SK-N-MC (cell line): ENCODE data around the gene AKT1.

ENCODE experiments used
- EZH2 ChIP-seq: fragments of 200-600 bp; sonication (generic); IDR thresholded peaks from one replicate; pipeline ENCODE4 v1.6.1; 2017; ENCODE audit warnings: antibody characterized with exemption
- FOXP2 ChIP-seq: optimal IDR thresholded peaks from 2 replicates; pipeline ENCODE3; 2011; ENCODE audit warnings: mild to moderate bottlenecking, moderate library complexity; ENCODE audit not compliant: insufficient read depth; ENCODE audit errors: extremely low read length, control extremely low read depth

DNA sequence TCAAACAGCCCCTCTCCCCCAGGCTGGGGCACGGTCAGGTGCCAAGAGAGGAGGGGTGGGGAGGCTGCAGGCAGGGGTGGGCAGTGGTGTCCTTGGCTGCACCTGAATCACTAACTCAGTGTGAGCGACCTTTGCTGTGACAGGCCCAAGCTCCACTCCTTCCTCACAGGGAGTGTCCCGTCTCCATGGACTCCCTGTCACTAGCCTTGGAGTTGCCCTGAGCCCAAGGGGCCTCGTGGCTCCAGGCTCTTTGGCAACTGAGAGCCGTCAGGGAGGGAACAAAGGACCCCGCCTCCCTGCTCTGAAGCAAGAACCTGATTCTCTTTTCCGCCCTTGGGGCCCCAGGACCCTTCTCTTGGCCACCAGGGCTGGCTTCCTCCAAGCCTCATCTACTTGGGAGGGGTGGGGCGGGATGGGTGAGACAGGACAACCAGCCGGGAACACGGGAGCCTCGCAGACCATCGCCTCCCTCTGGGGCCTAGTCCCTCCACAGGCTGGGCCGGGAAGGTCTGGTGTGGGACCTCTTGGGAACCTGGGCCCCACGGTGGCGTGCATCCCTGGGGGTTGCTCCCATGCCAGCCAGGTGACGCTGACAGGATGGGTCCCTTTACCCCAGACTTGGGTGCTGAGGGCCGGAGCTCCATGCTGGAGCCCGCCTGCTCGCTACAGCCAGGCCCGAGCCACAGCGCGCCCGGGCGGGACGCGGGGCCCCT, 72.5 kb downstream of the AKT1 start:
- TF ChIP-seq EZH2 (no peak), FOXP2 (no peak)
